ENCODE results near the gene DENND2A.
A peak's percentile ranks its signal among the peaks of the same experiment; 100 is the strongest.
"Not testable (repeated sequence)": the region's sequence is repeated elsewhere in the genome, so short reads cannot be mapped to it uniquely, and the experiment has no call there.

Gene DENND2A

GRCh38 chr7:140506788-140507464 lies 133.7 kb downstream of the DENND2A start:
- H3K4me3 Mint-ChIP-seq, result no peak overlapping the region
- H3K4me1 Mint-ChIP-seq (ENCODE audit: low read depth), result no peaks in the 10 kb centered on the region
- no peaks in the 10 kb centered on the region for H3K9me3 Mint-ChIP-seq
- H3K27ac Mint-ChIP-seq, result no peak overlapping the region
- H3K27me3 Mint-ChIP-seq (ENCODE audit: low read depth), result peaks cover 3% of the 10 kb centered on the region
- H3K36me3 Mint-ChIP-seq (ENCODE audit: low read depth), result no peaks in the 10 kb centered on the region
- no peak for DNase-seq (ENCODE audit: low spot score)

- H3K27ac Mint-ChIP-seq, result no peak overlapping the region
- no peak overlapping the region for H3K4me3 Mint-ChIP-seq
- no peaks in the 10 kb centered on the region for H3K9me3 Mint-ChIP-seq
- no peak for DNase-seq (ENCODE audit: low spot score)
- no peaks in the 10 kb centered on the region for H3K36me3 Mint-ChIP-seq (ENCODE audit: low read depth)
- H3K27me3 Mint-ChIP-seq (ENCODE audit: low read depth), result peaks cover 6% of the 10 kb centered on the region
- H3K4me1 Mint-ChIP-seq (ENCODE audit: low read depth), result no peaks in the 10 kb centered on the region
Measured at GRCh38 chr7:140501966-140502365, 138.6 kb downstream of the DENND2A start.

GRCh38 chr7:140497807-140498206 lies 142.8 kb downstream of the DENND2A start:
- H3K27ac Mint-ChIP-seq; H3K4me3 Mint-ChIP-seq; H3K4me1 Mint-ChIP-seq (ENCODE audit: low read depth); DNase-seq (ENCODE audit: low spot score); H3K27me3 Mint-ChIP-seq (ENCODE audit: low read depth); H3K36me3 Mint-ChIP-seq (ENCODE audit: low read depth); H3K9me3 Mint-ChIP-seq: not testable (repeated sequence)

GRCh38 chr7:140497241-140497769 lies 143.3 kb downstream of the DENND2A start:
- DNase-seq (ENCODE audit: low spot score), result no peak
- Mint-ChIP-seq H3K27me3 (ENCODE audit: low read depth) (peaks cover 3% of the 10 kb centered on the region), H3K27ac (no peak overlapping the region), H3K36me3 (ENCODE audit: low read depth) (no peaks in the 10 kb centered on the region), H3K4me3 (no peak overlapping the region), H3K9me3 (no peaks in the 10 kb centered on the region), H3K4me1 (ENCODE audit: low read depth) (no peaks in the 10 kb centered on the region)

- Mint-ChIP-seq H3K27me3 (ENCODE audit: low read depth) (peaks cover 3% of the 10 kb centered on the region), H3K9me3 (no peaks in the 10 kb centered on the region)
Measured at GRCh38 chr7:140495514-140496097, 145.0 kb downstream of the DENND2A start.

GRCh38 chr7:140494867-140495266 lies 145.7 kb downstream of the DENND2A start:
- Mint-ChIP-seq H3K4me1 (ENCODE audit: low read depth) (no peaks in the 10 kb centered on the region), H3K4me3 (no peak overlapping the region), H3K27ac (no peak overlapping the region), H3K9me3 (no peaks in the 10 kb centered on the region), H3K27me3 (ENCODE audit: low read depth) (peaks cover 3% of the 10 kb centered on the region), H3K36me3 (ENCODE audit: low read depth) (no peaks in the 10 kb centered on the region)
- no peak for DNase-seq (ENCODE audit: low spot score)

More at GRCh38 chr7:140495514-140496097, 145.0 kb downstream of the DENND2A start:
- H3K27ac Mint-ChIP-seq, result no peak overlapping the region
- no peaks in the 10 kb centered on the region for H3K4me1 Mint-ChIP-seq (ENCODE audit: low read depth)
- no peak for DNase-seq (ENCODE audit: low spot score)
- no peaks in the 10 kb centered on the region for H3K36me3 Mint-ChIP-seq (ENCODE audit: low read depth)
- no peak overlapping the region for H3K4me3 Mint-ChIP-seq

GRCh38 chr7:140489026-140489359 lies 151.6 kb downstream of the DENND2A start:
- DNase-seq (ENCODE audit: low spot score), result no peak
- peaks cover 2% of the 10 kb centered on the region for H3K27me3 Mint-ChIP-seq (ENCODE audit: low read depth)
- peaks cover 17% of the 10 kb centered on the region for H3K4me1 Mint-ChIP-seq (ENCODE audit: low read depth)
- H3K36me3 Mint-ChIP-seq (ENCODE audit: low read depth), result no peaks in the 10 kb centered on the region
- H3K27ac Mint-ChIP-seq, result no peak overlapping the region
- no peak overlapping the region for H3K4me3 Mint-ChIP-seq
- H3K9me3 Mint-ChIP-seq, result no peaks in the 10 kb centered on the region

GRCh38 chr7:140485500-140486265 lies 154.9 kb downstream of the DENND2A start:
- Mint-ChIP-seq H3K9me3 (no peaks in the 10 kb centered on the region), H3K36me3 (ENCODE audit: low read depth) (no peaks in the 10 kb centered on the region), H3K4me3 (no peak overlapping the region), H3K4me1 (ENCODE audit: low read depth) (peaks cover 18% of the 10 kb centered on the region), H3K27me3 (ENCODE audit: low read depth) (peaks cover 5% of the 10 kb centered on the region), H3K27ac (no peak overlapping the region)
- no peak for DNase-seq (ENCODE audit: low spot score)

- DNase-seq (ENCODE audit: low spot score), result no peak
- no peak overlapping the region for H3K4me3 Mint-ChIP-seq
- no peaks in the 10 kb centered on the region for H3K9me3 Mint-ChIP-seq
- H3K27ac Mint-ChIP-seq, result no peak overlapping the region
- H3K4me1 Mint-ChIP-seq (ENCODE audit: low read depth), result peaks cover 18% of the 10 kb centered on the region
- H3K36me3 Mint-ChIP-seq (ENCODE audit: low read depth), result no peaks in the 10 kb centered on the region
- H3K27me3 Mint-ChIP-seq (ENCODE audit: low read depth), result peaks cover 5% of the 10 kb centered on the region
Measured at GRCh38 chr7:140484951-140485499, 155.6 kb downstream of the DENND2A start.

- Mint-ChIP-seq H3K9me3 (no peaks in the 10 kb centered on the region), H3K36me3 (ENCODE audit: low read depth) (no peaks in the 10 kb centered on the region), H3K27me3 (ENCODE audit: low read depth) (peaks cover 5% of the 10 kb centered on the region), H3K27ac (no peak overlapping the region), H3K4me1 (ENCODE audit: low read depth) (peaks cover 21% of the 10 kb centered on the region), H3K4me3 (no peak overlapping the region)
- DNase-seq (ENCODE audit: low spot score), result no peak
Measured at GRCh38 chr7:140484479-140484878, 156.1 kb downstream of the DENND2A start.

- H3K4me1 Mint-ChIP-seq (ENCODE audit: low read depth), result peaks cover 26% of the 10 kb centered on the region
- DNase-seq (ENCODE audit: low spot score), result no peak
- H3K27me3 Mint-ChIP-seq (ENCODE audit: low read depth), result peaks cover 3% of the 10 kb centered on the region
- H3K27ac Mint-ChIP-seq, result peak overlapping the region; percentile 97
- H3K4me3 Mint-ChIP-seq, result peak overlapping the region; percentile 100
- peaks cover 5% of the 10 kb centered on the region for H3K36me3 Mint-ChIP-seq (ENCODE audit: low read depth)
- H3K9me3 Mint-ChIP-seq, result no peaks in the 10 kb centered on the region
Measured at GRCh38 chr7:140479739-140480084, 160.9 kb downstream of the DENND2A start.

- Mint-ChIP-seq H3K27me3 (ENCODE audit: low read depth) (peaks cover 3% of the 10 kb centered on the region), H3K4me3 (peak within 1 kb of the TSS; percentile 100), H3K9me3 (no peaks in the 10 kb centered on the region), H3K27ac (peak within 1 kb of the TSS; percentile 97), H3K36me3 (ENCODE audit: low read depth) (peaks cover 5% of the 10 kb centered on the region), H3K4me1 (ENCODE audit: low read depth) (peaks cover 25% of the 10 kb centered on the region)
- peak; percentile 93 for DNase-seq (ENCODE audit: low spot score)
Measured at GRCh38 chr7:140479062-140479738, 161.4 kb downstream of the DENND2A start, which contains the start of gene MKRN1. Gene MKRN1 (minus strand): TSS chr7:140479505. CDS start chr7:140479344, 161 bp downstream.

- peak overlapping the region; percentile 83 for H3K27ac Mint-ChIP-seq
- H3K36me3 Mint-ChIP-seq (ENCODE audit: low read depth), result peaks cover 5% of the 10 kb centered on the region
- peaks cover 25% of the 10 kb centered on the region for H3K4me1 Mint-ChIP-seq (ENCODE audit: low read depth)
- H3K9me3 Mint-ChIP-seq, result no peaks in the 10 kb centered on the region
- H3K27me3 Mint-ChIP-seq (ENCODE audit: low read depth), result peaks cover 3% of the 10 kb centered on the region
- DNase-seq (ENCODE audit: low spot score), result no peak
- H3K4me3 Mint-ChIP-seq, result peak overlapping the region; percentile 92
Measured at GRCh38 chr7:140478246-140479061, 162.2 kb downstream of the DENND2A start.
